Activated naive CD4-positive, alpha-beta T cell treated with anti-CD3 and anti-CD28 coated beads, Interleukin-2, amount 50 U/mL, for 24 hours (primary cell): Measurements from ENCODE around the gene CYP3A7.
"Not testable (repeated sequence)": the region's sequence is repeated elsewhere in the genome, so short reads cannot be mapped to it uniquely, and the experiment has no call there.

Experiments
- H3K27ac Mint-ChIP-seq: one replicate; pipeline ENCODE4 v1.8.0; 2021; ENCODE audit warnings: mild to moderate bottlenecking, mixed read lengths
- H3K27me3 Mint-ChIP-seq: one replicate; pipeline ENCODE4 v1.8.0; 2021; ENCODE audit warnings: mixed read lengths
- H3K36me3 Mint-ChIP-seq: one replicate; pipeline ENCODE4 v1.8.0; 2021; ENCODE audit warnings: mixed read lengths
- H3K4me1 Mint-ChIP-seq: one replicate; pipeline ENCODE4 v1.8.0; 2021; ENCODE audit warnings: mixed read lengths
- H3K4me3 Mint-ChIP-seq: one replicate; pipeline ENCODE4 v1.8.0; 2021; ENCODE audit warnings: mild to moderate bottlenecking, mixed read lengths
- H3K9me3 Mint-ChIP-seq: one replicate; pipeline ENCODE4 v1.8.0; 2021; ENCODE audit warnings: mixed read lengths

CYP3A7 gene

DNA sequence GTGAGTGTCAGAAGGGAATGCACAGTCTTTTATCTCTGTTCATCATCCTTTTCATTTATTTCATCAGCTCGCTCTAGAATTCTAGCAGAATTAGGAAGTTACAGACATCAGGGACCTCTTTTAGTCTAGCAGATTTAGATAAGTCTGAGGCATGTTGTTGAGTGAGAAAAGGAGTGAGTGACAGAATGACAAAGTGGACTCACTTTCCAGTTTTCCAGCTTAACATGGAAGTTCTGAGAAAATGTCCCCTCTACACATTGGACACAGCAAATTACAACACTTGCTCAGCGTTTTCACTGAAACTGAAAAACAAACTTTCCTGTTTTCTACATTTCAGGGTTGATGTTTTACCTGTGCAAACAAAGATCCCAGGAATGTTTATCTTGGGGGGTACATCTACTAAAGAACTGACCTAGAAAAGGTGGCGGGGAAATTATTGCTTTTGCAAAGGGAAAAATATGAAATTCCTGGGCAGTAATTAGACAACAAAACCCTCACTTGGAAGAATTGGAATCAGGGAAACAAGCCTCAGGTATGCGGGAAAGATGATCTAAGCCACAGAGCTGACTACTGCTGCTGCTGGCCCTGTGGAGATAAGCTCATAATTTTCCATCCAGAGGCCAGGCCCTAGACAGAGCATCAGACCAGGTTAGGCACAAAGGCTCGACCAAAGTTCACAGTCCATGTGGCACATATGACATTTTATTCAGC lies 40.6 kb downstream of the CYP3A7 start:
- Mint-ChIP-seq H3K27me3 (no peaks in the 10 kb centered on the region), H3K4me1 (peaks cover 19% of the 10 kb centered on the region), H3K27ac (no peak overlapping the region), H3K4me3 (no peak overlapping the region), H3K36me3 (peaks cover 3% of the 10 kb centered on the region), H3K9me3 (no peaks in the 10 kb centered on the region)

DNA sequence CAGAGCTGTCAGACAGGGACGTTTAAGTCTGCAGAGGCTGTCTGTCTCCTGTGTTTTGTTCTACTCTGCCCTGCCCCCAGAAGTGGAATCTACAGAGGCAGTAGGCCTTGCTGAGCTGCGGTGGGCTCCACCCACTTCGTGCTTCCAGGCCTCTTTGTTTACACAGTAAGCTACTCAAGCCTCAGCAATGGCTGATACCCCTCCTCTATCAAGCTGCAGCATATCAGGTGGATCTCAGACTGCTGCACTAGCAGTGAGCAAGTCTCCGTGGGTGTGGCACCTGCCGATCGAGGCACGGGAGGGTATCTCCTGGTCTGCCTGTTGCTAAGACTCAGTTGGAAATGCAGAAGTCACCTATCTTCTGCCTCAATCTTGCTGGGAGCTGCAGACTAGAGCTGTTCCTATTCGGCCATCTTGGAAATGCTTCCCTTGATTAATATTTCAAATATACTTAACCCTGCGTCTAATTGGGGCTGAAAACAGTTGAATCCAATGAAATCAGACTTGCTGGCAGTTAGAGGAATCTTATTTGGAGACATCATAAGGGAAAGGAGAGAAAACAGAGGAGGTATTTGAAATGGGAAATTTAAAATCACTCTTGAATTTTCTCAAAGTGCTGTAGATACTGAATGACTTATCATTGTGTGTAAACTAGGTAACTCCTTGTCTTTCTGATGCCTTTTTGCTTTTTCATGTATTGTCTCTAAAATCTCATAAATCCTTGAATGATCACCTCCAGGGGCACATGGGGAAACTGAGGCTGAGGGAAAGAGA lies 41.4 kb downstream of the CYP3A7 start:
- Mint-ChIP-seq H3K27ac (no peak overlapping the region), H3K9me3 (no peaks in the 10 kb centered on the region), H3K4me3 (no peak overlapping the region), H3K27me3 (no peaks in the 10 kb centered on the region), H3K36me3 (peaks cover 3% of the 10 kb centered on the region), H3K4me1 (peaks cover 19% of the 10 kb centered on the region)

DNA sequence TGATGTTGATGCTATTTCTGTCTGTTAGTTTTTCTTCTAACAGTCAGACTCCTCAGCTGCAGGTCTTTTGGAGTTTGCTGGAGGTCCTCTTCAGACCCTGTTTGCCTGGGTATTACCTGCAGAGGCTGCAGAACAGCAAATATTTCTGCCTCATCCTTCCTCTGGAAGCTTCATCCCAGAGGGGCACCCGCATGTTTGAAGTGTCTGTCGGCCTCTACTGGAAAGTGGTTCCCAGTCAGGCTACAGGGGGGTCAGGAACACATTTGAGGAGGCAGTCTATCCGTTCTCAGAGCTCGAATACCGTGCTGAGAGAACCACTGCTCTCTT lies 41.9 kb downstream of the CYP3A7 start:
- no peak overlapping the region for H3K27ac Mint-ChIP-seq

DNA sequence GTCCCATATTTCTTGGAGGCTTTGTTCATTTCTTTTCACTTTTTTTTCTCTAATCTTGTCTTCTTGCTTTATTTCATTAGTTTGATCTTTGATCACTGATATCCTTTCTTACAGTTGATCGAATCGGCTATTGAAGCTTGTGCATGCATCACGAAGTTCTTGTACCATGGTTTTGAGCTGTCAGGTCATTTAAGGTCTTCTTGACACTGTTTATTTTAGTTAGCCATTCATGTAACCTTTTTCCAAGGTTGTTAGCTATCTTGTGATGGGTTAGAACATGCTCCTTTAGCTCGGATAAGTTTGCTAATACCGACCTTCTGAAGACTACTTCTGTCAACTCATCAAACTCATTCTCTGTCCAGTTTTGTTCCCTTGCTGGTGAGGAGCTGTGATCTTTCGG lies 42.4 kb downstream of the CYP3A7 start:
- H3K27me3 Mint-ChIP-seq, H3K27ac Mint-ChIP-seq, H3K36me3 Mint-ChIP-seq, H3K9me3 Mint-ChIP-seq, H3K4me3 Mint-ChIP-seq: not testable (repeated sequence)
- peaks cover 19% of the 10 kb centered on the region for H3K4me1 Mint-ChIP-seq

More for the DNA sequence above, 41.9 kb downstream of the CYP3A7 start:
- Mint-ChIP-seq H3K9me3 (no peaks in the 10 kb centered on the region), H3K4me3 (no peak overlapping the region), H3K4me1 (peaks cover 19% of the 10 kb centered on the region), H3K27me3 (no peaks in the 10 kb centered on the region), H3K36me3 (peaks cover 3% of the 10 kb centered on the region)

- not testable (repeated sequence) for H3K36me3 Mint-ChIP-seq, H3K27ac Mint-ChIP-seq, H3K4me3 Mint-ChIP-seq, H3K27me3 Mint-ChIP-seq, H3K9me3 Mint-ChIP-seq
- peaks cover 19% of the 10 kb centered on the region for H3K4me1 Mint-ChIP-seq
Observed at GRCh38 chr7:99691658-99692057, 43.3 kb downstream of the CYP3A7 start.

- peaks cover 19% of the 10 kb centered on the region for H3K4me1 Mint-ChIP-seq
- H3K9me3 Mint-ChIP-seq, H3K27me3 Mint-ChIP-seq, H3K4me3 Mint-ChIP-seq, H3K27ac Mint-ChIP-seq, H3K36me3 Mint-ChIP-seq: not testable (repeated sequence)
Observed at GRCh38 chr7:99690918-99691317, 44.1 kb downstream of the CYP3A7 start.

GRCh38 chr7:99685871-99686608 lies 49.0 kb downstream of the CYP3A7 start:
- not testable (repeated sequence) for H3K27me3 Mint-ChIP-seq, H3K4me1 Mint-ChIP-seq, H3K9me3 Mint-ChIP-seq, H3K4me3 Mint-ChIP-seq, H3K27ac Mint-ChIP-seq
- peaks cover 11% of the 10 kb centered on the region for H3K36me3 Mint-ChIP-seq

- Mint-ChIP-seq H3K27me3 (no peaks in the 10 kb centered on the region), H3K4me3 (no peak overlapping the region), H3K27ac (no peak overlapping the region), H3K9me3 (peaks cover 8% of the 10 kb centered on the region), H3K4me1 (no peaks in the 10 kb centered on the region), H3K36me3 (peaks cover 11% of the 10 kb centered on the region)
Observed at GRCh38 chr7:99685129-99685758, 49.8 kb downstream of the CYP3A7 start.

GRCh38 chr7:99679400-99680191 lies 55.4 kb downstream of the CYP3A7 start, which contains the start of gene CYP3A5:
Gene CYP3A5 (minus strand): TSS chr7:99679996. CDS start chr7:99679896, 100 bp downstream.
- Mint-ChIP-seq H3K27me3 (no peaks in the 10 kb centered on the region), H3K4me1 (peaks cover 19% of the 10 kb centered on the region), H3K9me3 (peaks cover 8% of the 10 kb centered on the region), H3K36me3 (peaks cover 11% of the 10 kb centered on the region), H3K27ac (no peak within 1 kb of the TSS), H3K4me3 (no peak within 1 kb of the TSS)

GRCh38 chr7:99679032-99679399 lies 56.0 kb downstream of the CYP3A7 start:
- Mint-ChIP-seq H3K27ac (no peak overlapping the region), H3K4me1 (peaks cover 25% of the 10 kb centered on the region), H3K9me3 (peaks cover 8% of the 10 kb centered on the region), H3K4me3 (no peak overlapping the region), H3K36me3 (peaks cover 11% of the 10 kb centered on the region), H3K27me3 (no peaks in the 10 kb centered on the region)

GRCh38 chr7:99677648-99678045 lies 57.3 kb downstream of the CYP3A7 start:
- Mint-ChIP-seq H3K9me3 (peaks cover 6% of the 10 kb centered on the region), H3K4me1 (peaks cover 25% of the 10 kb centered on the region), H3K27me3 (no peaks in the 10 kb centered on the region), H3K27ac (no peak overlapping the region), H3K36me3 (peaks cover 3% of the 10 kb centered on the region), H3K4me3 (no peak overlapping the region)

- Mint-ChIP-seq H3K36me3 (peaks cover 3% of the 10 kb centered on the region), H3K9me3 (peaks cover under 1% of the 10 kb centered on the region), H3K4me3 (no peak overlapping the region), H3K27me3 (no peaks in the 10 kb centered on the region), H3K27ac (no peak overlapping the region), H3K4me1 (peaks cover 25% of the 10 kb centered on the region)
Observed at GRCh38 chr7:99677013-99677647, 57.9 kb downstream of the CYP3A7 start.

DNA sequence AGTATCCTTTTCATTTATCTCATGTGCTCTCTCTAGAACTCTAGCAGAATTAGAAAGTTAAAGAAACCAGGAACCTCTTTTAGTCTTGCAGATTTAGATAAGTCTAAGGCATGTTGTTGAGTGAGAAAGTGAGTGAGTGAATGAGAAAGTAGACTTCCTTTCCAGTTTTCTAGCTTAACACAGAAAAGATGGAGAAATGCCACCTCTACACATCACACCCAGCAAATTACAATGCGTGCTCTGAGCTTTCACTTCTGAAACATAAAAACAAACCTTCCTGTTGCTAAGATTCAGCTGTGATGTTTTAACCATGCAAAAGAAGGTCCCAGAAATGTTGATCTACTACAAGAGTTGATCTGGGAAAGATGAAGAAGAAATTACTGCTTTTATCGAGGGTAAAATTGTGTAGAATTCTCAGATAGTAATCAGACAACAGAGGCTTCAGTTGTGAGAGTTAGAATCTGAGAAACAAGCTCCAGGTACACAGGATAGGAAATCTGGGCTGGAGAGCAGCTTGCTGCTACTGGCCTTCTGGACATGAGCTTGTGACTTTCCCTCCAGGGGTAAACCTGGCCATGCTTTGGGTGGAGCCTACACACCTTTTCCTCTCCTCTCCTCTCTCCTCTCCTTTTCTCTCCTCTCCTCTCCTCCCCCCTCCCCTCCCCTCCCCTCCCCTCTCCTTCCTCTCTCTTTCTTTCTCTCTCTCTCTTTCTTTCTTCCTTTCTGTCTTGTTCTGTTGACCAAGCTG lies 59.8 kb downstream of the CYP3A7 start:
- Mint-ChIP-seq H3K36me3 (peaks cover 1% of the 10 kb centered on the region), H3K27ac (peak overlapping the region; percentile 90), H3K4me3 (peak overlapping the region; percentile 27), H3K4me1 (peaks cover 25% of the 10 kb centered on the region), H3K9me3 (no peaks in the 10 kb centered on the region), H3K27me3 (no peaks in the 10 kb centered on the region)

DNA sequence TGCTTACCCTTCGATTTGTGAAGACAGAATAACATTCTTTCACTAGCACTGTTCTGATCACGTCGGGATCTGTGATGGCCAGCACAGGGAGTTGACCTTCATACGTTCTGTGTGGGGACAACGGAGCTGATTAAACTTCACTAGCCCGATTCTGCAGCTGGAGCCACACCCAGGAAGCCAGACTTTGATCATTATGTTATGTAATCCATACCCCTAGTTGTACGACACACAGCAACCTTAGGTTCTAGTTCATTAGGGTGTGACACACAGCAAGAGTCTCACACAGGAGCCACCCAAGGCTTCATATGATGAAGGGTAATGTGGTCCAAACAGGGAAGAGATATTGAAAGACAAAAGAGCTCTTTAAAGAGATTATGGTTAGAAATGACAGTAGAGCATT lies 62.4 kb downstream of the CYP3A7 start:
- H3K27me3 Mint-ChIP-seq: no peaks in the 10 kb centered on the region
- no peak overlapping the region for H3K4me3 Mint-ChIP-seq
- H3K4me1 Mint-ChIP-seq: peaks cover 25% of the 10 kb centered on the region
- no peaks in the 10 kb centered on the region for H3K9me3 Mint-ChIP-seq
- H3K36me3 Mint-ChIP-seq: peaks cover 3% of the 10 kb centered on the region
- H3K27ac Mint-ChIP-seq: no peak overlapping the region
